Peyer's patch (tissue), 4 donors: ENCODE measurements around the gene EXOSC5.

Source experiments
- CTCF ChIP-seq, 6 experiments: fragments of 450-650 bp in 4 of 6; fragments of 200-600 bp in 2 of 6; sonication (generic) in 1 of 6; IDR thresholded peaks; one replicate each; pipeline ENCODE4 v1.5.1; 2017 to 2019; ENCODE audit warnings: antibody characterized with exemption in 6 of 6, mild to moderate bottlenecking in 3 of 6, moderate library complexity in 1 of 6
- POLR2A ChIP-seq, 2 donors: fragments of 450-650 bp; IDR thresholded peaks; one replicate each; pipeline ENCODE4 v1.5.1; 2017; ENCODE audit warnings: antibody characterized with exemption in 2 of 2, mild to moderate bottlenecking in 2 of 2, moderate library complexity in 2 of 2

GRCh38 chr19:41445575-41445974 lies 48.4 kb upstream of the EXOSC5 start:
- TF ChIP-seq CTCF (IDR thresholded peaks at IDR 0.05) (no peak), POLR2A (IDR thresholded peaks at IDR 0.05) (no peak)
